DND-41 (cell line): ENCODE measurements around the gene IER3.

ENCODE experiments used
- ATAC-seq: fragments of 200-7000 bp; cut with Tn5 transposase; 3 replicates; pipeline ENCODE4 v1.9.1; 2021; ENCODE audit warnings: low read depth; ENCODE audit not compliant: insufficient read depth
- DNase-seq: peaks from one replicate; pipeline ENCODE4 v3.0.0-alpha.2; 2020
- H2AFZ ChIP-seq: 2 replicates; pipeline ENCODE4 v1.6.0; 2012; ENCODE audit warnings: low read depth, low read length
- H3K27ac ChIP-seq: 2 replicates; pipeline ENCODE4 v1.5.1; 2012; ENCODE audit warnings: low read length, inconsistent platforms
- H3K27me3 ChIP-seq: fragments of 200-600 bp; sonication (generic); 2 replicates; pipeline ENCODE4 v1.6.0; 2012; ENCODE audit warnings: low read length, mild to moderate bottlenecking, inconsistent platforms; ENCODE audit not compliant: insufficient read depth, poor library complexity
- H3K36me3 ChIP-seq: 2 replicates; pipeline ENCODE4 v1.5.1; 2012; ENCODE audit warnings: low read length, inconsistent platforms; ENCODE audit not compliant: insufficient read depth
- H3K4me1 ChIP-seq: 2 replicates; pipeline ENCODE4 v1.5.1; 2012; ENCODE audit warnings: mild to moderate bottlenecking, low read length; ENCODE audit not compliant: insufficient read depth
- H3K4me2 ChIP-seq: 2 replicates; pipeline ENCODE4 v1.6.0; 2012; ENCODE audit warnings: mild to moderate bottlenecking, moderate library complexity, low read length, inconsistent platforms; ENCODE audit not compliant: insufficient read depth
- H3K4me3 ChIP-seq, 2 experiments: fragments of 200-600 bp in 1 of 2; shearing (Covaris generic) in 1 of 2; 2 replicates each; pipeline ENCODE4 v1.5.1; 2012 to 2016; ENCODE audit warnings: inconsistent platforms in 2 of 2, low read length in 2 of 2, mild to moderate bottlenecking in 2 of 2, low read depth in 1 of 2, moderate library complexity in 1 of 2
- H3K79me2 ChIP-seq: 2 replicates; pipeline ENCODE4 v1.6.0; 2012; ENCODE audit warnings: low read length, inconsistent platforms; ENCODE audit not compliant: insufficient read depth
- H3K9ac ChIP-seq: 2 replicates; pipeline ENCODE4 v1.6.0; 2012; ENCODE audit warnings: low read depth, mild to moderate bottlenecking, inconsistent platforms, low read length, moderate library complexity
- H3K9me3 ChIP-seq: 2 replicates; pipeline ENCODE4 v1.5.1; 2012; ENCODE audit warnings: low read length, moderate library complexity, mild to moderate bottlenecking, inconsistent platforms; ENCODE audit not compliant: insufficient read depth, severe bottlenecking
- H4K20me1 ChIP-seq: 2 replicates; pipeline ENCODE4 v1.6.0; 2012; ENCODE audit warnings: low read length; ENCODE audit not compliant: insufficient read depth
- CTCF ChIP-seq: IDR thresholded peaks from 2 replicates; pipeline ENCODE4 v1.5.1; 2012; ENCODE audit warnings: borderline replicate concordance, low read length, moderate library complexity, mild to moderate bottlenecking; ENCODE audit not compliant: poor library complexity, severe bottlenecking; ENCODE audit errors: extremely low read depth
- EZH2 ChIP-seq: IDR thresholded peaks from 3 replicates; pipeline ENCODE4 v1.6.1; 2012; ENCODE audit warnings: borderline replicate concordance, low read depth, mild to moderate bottlenecking, moderate library complexity, low read length, inconsistent platforms; ENCODE audit not compliant: severe bottlenecking

Gene IER3

DNA sequence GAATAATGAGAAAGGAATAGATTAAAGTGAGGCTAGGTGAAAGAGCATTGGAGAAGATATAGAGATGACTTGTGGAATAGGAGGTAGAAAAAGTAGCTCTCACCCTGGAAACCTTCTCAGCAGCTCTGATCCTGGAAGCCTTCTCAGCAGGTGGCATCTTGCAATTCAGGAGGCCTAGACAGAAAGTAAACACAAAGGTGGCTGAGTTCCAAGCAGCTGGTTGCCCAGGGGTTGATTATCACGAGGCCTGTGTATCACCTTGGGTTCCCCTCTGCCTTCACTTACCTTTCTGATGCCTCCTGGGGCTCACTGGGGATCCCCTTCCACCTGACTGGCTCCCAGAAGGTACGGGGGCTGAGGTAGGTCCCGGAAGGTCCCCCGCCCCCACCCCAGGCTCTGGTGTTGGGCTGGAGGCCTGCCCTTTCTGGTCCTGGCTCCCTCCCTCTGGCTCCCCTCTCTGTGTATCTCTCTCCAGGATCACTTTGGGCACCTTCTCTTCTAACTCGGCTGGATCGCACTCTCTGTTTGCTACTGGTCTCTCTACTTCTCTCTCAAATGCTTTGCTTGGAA is 37.0 kb downstream of the IER3 start:
- no peak for ATAC-seq

GRCh38 chr6:30705620-30706019 is 38.7 kb downstream of the IER3 start:
- Histone ChIP-seq H3K4me3 (no peak overlapping the region), H3K9me3 (no peaks in the 10 kb centered on the region), H3K79me2 (no peaks in the 10 kb centered on the region), H3K27me3 (no peaks in the 10 kb centered on the region), H3K36me3 (peaks cover 64% of the 10 kb centered on the region), H4K20me1 (no peaks in the 10 kb centered on the region), H3K27ac (no peak overlapping the region), H3K4me1 (no peaks in the 10 kb centered on the region), H3K9ac (no peak overlapping the region), H2AFZ (no peak overlapping the region), H3K4me2 (no peak overlapping the region)
- TF ChIP-seq EZH2 = no peak
- TF ChIP-seq CTCF = no peak
- DNase-seq = no peak
- ATAC-seq = no peak

More for the DNA sequence above, 37.0 kb downstream of the IER3 start:
- H3K79me2 ChIP-seq = no peaks in the 10 kb centered on the region
- peaks cover 79% of the 10 kb centered on the region for H3K36me3 ChIP-seq
- no peaks in the 10 kb centered on the region for H3K27me3 ChIP-seq
- no peak for TF ChIP-seq EZH2
- no peak for TF ChIP-seq CTCF
- no peak overlapping the region for H3K27ac ChIP-seq
- H3K4me2 ChIP-seq = no peak overlapping the region
- H3K4me3 ChIP-seq = no peak overlapping the region
- no peaks in the 10 kb centered on the region for H3K4me1 ChIP-seq
- no peak for DNase-seq
- H4K20me1 ChIP-seq = no peaks in the 10 kb centered on the region
- no peak overlapping the region; the same call in 1 of the 2 replicates for H3K9ac ChIP-seq
- no peaks in the 10 kb centered on the region for H3K9me3 ChIP-seq
- H2AFZ ChIP-seq = no peak overlapping the region

GRCh38 chr6:30703821-30704220 is 40.5 kb downstream of the IER3 start:
- Histone ChIP-seq H2AFZ (no peak overlapping the region), H3K9ac (no peak overlapping the region), H3K27ac (no peak overlapping the region), H3K4me2 (no peak overlapping the region), H3K79me2 (no peaks in the 10 kb centered on the region), H3K27me3 (no peaks in the 10 kb centered on the region), H3K9me3 (no peaks in the 10 kb centered on the region), H3K4me1 (no peaks in the 10 kb centered on the region), H4K20me1 (no peaks in the 10 kb centered on the region), H3K4me3 (no peak overlapping the region), H3K36me3 (peaks cover 63% of the 10 kb centered on the region)
- DNase-seq (no peak), ATAC-seq (no peak)
- TF ChIP-seq EZH2 (no peak), CTCF (no peak)

DNA sequence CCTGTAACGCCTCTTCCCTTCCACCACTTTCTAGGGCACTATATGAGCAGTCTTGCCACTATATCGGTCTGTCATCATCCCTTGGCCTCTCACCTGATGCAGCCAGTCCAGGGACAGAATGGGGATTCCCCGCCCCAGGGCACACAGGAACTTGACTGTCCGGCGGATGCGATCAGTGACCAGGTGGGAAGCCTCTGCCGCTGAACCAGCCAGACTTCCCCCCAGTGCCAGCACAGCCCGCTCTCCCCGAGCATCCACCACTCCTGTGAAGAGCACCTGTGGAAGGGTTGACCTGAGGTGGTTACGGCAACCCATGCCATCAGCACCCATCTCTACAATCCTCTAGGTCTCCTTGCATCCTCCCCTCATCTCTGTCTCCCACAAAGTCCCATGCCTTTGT is 41.3 kb downstream of the IER3 start:
- H3K9me3 ChIP-seq = no peaks in the 10 kb centered on the region
- no peak overlapping the region for H3K27ac ChIP-seq
- no peak for ATAC-seq

More for the DNA sequence above, 41.3 kb downstream of the IER3 start:
- no peak overlapping the region for H3K4me3 ChIP-seq
- no peaks in the 10 kb centered on the region for H3K27me3 ChIP-seq
- no peak for TF ChIP-seq EZH2
- no peak for TF ChIP-seq CTCF
- H3K9ac ChIP-seq = no peak overlapping the region
- no peaks in the 10 kb centered on the region for H4K20me1 ChIP-seq
- H3K4me2 ChIP-seq = no peak overlapping the region
- H3K4me1 ChIP-seq = no peaks in the 10 kb centered on the region
- peaks cover 58% of the 10 kb centered on the region for H3K36me3 ChIP-seq
- no peaks in the 10 kb centered on the region for H3K79me2 ChIP-seq
- DNase-seq = no peak
- H2AFZ ChIP-seq = no peak overlapping the region
